Colonic mucosa (tissue), 4 donors: Measurements from ENCODE around the gene CARD19. TPM values are rescaled to one million over a fixed set of nuclear protein-coding genes. Genes with fewer than 3 reads are reported as not detected.

Source experiments
- DNase-seq: peaks from one replicate; pipeline ENCODE4 v3.0.0-alpha.2; 2020
- H3K27ac ChIP-seq: fragments of 200-600 bp; one replicate; pipeline ENCODE4 v1.8.0; 2021
- H3K27me3 ChIP-seq: fragments of 200-600 bp; one replicate; pipeline ENCODE4 v1.8.0; 2021
- H3K36me3 ChIP-seq: fragments of 200-600 bp; one replicate; pipeline ENCODE4 v1.8.0; 2021
- H3K4me1 ChIP-seq: fragments of 200-600 bp; one replicate; pipeline ENCODE4 v1.8.0; 2021; ENCODE audit warnings: mild to moderate bottlenecking
- H3K4me3 ChIP-seq: fragments of 200-600 bp; one replicate; pipeline ENCODE4 v1.8.0; 2021
- H3K9ac ChIP-seq, 2 donors: one replicate each; pipeline ENCODE4 v1.7.0; 2013; ENCODE audit warnings: control low read depth in 2 of 2, low read depth in 2 of 2, low read length in 2 of 2
- H3K9me3 ChIP-seq: fragments of 200-600 bp; one replicate; pipeline ENCODE4 v1.8.0; 2021
- CTCF ChIP-seq: fragments of 200-600 bp; IDR thresholded peaks from one replicate; pipeline ENCODE4 v1.8.0; 2022; ENCODE audit warnings: antibody characterized with exemption, mild to moderate bottlenecking
- intact Hi-C: fragments of 100-400 bp; cut with DNase I; formaldehyde crosslinking; loops from one replicate; pipeline ENCODE4 v1.14.1; 2022
- total RNA-seq, 2 donors: library from RNA; stranded (reverse); fragmentation: NEBNext Ultra II Directional in 1 of 2; extraction: Animal tissue kit (Norgen Biotek cat#: 25700) in 1 of 2; gene quantifications; one replicate each; pipeline ENCODE4 v1.2.1, GENCODE V29; 2021
- donor health status: healthy.
- donor health status: DM: no; HTN: no; CAD: no.
- donor health status: DM: no; HTN: no; CAD: no.

The CARD19 gene
- total RNA-seq, 2 donors from 2014 or later, result 48.6 to 56.3 TPM

GRCh38 chr9:93134015-93134739 lies 38.2 kb downstream of the CARD19 start, which contains the start of gene NINJ1:
Gene NINJ1, minus strand, starts transcription at chr9:93134251. Its CDS starts 34 bp downstream, at chr9:93134217.
- H3K36me3 ChIP-seq, result no peaks in the 10 kb centered on the region
- peak within 1 kb of the TSS; percentile 71 for H3K4me3 ChIP-seq
- H3K9ac ChIP-seq, result peak within 1 kb of the TSS; percentile 80 to 95
- intact Hi-C loops, result no loop called here
- peaks cover 23% of the 10 kb centered on the region for H3K4me1 ChIP-seq
- H3K9me3 ChIP-seq, result no peaks in the 10 kb centered on the region
- peak within 1 kb of the TSS; percentile 83 for H3K27ac ChIP-seq
- H3K27me3 ChIP-seq, result no peaks in the 10 kb centered on the region
- peak; percentile 76 for DNase-seq
- no peak for TF ChIP-seq CTCF

GRCh38 chr9:93134740-93135444 lies 38.9 kb downstream of the CARD19 start:
- no peak for DNase-seq
- Histone ChIP-seq H3K27me3 (no peaks in the 10 kb centered on the region), H3K36me3 (no peaks in the 10 kb centered on the region), H3K4me1 (peaks cover 23% of the 10 kb centered on the region), H3K9ac (peak overlapping the region; percentile 80 to 95), H3K9me3 (no peaks in the 10 kb centered on the region), H3K27ac (peak overlapping the region; percentile 83), H3K4me3 (peak overlapping the region; percentile 71)
- TF ChIP-seq CTCF, result no peak
- intact Hi-C loops, result no loop called here

- no peak for DNase-seq
- no peak overlapping the region for H3K4me3 ChIP-seq
- H3K36me3 ChIP-seq, result no peaks in the 10 kb centered on the region
- no peaks in the 10 kb centered on the region for H3K9me3 ChIP-seq
- intact Hi-C loops, result no loop called here
- peak overlapping the region; percentile 19 to 24 for H3K9ac ChIP-seq
- TF ChIP-seq CTCF, result no peak
- peaks cover 21% of the 10 kb centered on the region for H3K4me1 ChIP-seq
- H3K27me3 ChIP-seq, result no peaks in the 10 kb centered on the region
- no peak overlapping the region for H3K27ac ChIP-seq
Measured at GRCh38 chr9:93136011-93136440, 40.0 kb downstream of the CARD19 start.

GRCh38 chr9:93137362-93137761 lies 41.3 kb downstream of the CARD19 start:
- Histone ChIP-seq H3K36me3 (no peaks in the 10 kb centered on the region), H3K4me3 (no peak overlapping the region), H3K27me3 (no peaks in the 10 kb centered on the region), H3K9me3 (no peaks in the 10 kb centered on the region), H3K4me1 (peaks cover 18% of the 10 kb centered on the region), H3K27ac (no peak overlapping the region), H3K9ac (no peak overlapping the region)
- DNase-seq, result peak; percentile 62
- no peak for TF ChIP-seq CTCF
- intact Hi-C loops, result no loop called here

- DNase-seq, result no peak
- intact Hi-C loops, result no loop called here
- Histone ChIP-seq H3K36me3 (no peaks in the 10 kb centered on the region), H3K9me3 (no peaks in the 10 kb centered on the region), H3K27ac (no peak overlapping the region), H3K27me3 (no peaks in the 10 kb centered on the region), H3K4me1 (peaks cover 9% of the 10 kb centered on the region), H3K4me3 (no peak overlapping the region), H3K9ac (no peak overlapping the region)
- no peak for TF ChIP-seq CTCF
Measured at GRCh38 chr9:93138171-93138764, 42.3 kb downstream of the CARD19 start.
